Activated naive CD4-positive, alpha-beta T cell treated with anti-CD3 and anti-CD28 coated beads, Interleukin-2, amount 50 U/mL, for 72 hours (primary cell): Measurements from ENCODE around the gene COL25A1. TPM values are rescaled to one million over a fixed set of nuclear protein-coding genes. Genes with fewer than 3 reads are reported as not detected.
A peak's percentile ranks its signal among the peaks of the same experiment; 100 is the strongest.

Experiments
- ATAC-seq, 2 donors: fragments of 150-1000 bp; cut with Tn5 transposase; 2 replicates each; pipeline ENCODE4 v1.10.0; 2021; ENCODE audit warnings: mild to moderate bottlenecking in 2 of 2, moderate library complexity in 2 of 2
- DNase-seq, 2 donors: peaks; one replicate each; pipeline ENCODE4 v3.0.0; 2021 to 2022; ENCODE audit warnings: low spot score in 2 of 2
- H3K27ac Mint-ChIP-seq, 2 donors: one replicate each; pipeline ENCODE4 v1.8.0; 2022; ENCODE audit warnings: mild to moderate bottlenecking in 2 of 2, mixed read lengths in 2 of 2
- H3K36me3 Mint-ChIP-seq, 2 donors: one replicate each; pipeline ENCODE4 v1.8.0; 2022; ENCODE audit warnings: mixed read lengths in 2 of 2
- H3K9me3 Mint-ChIP-seq, 2 donors: one replicate each; pipeline ENCODE4 v1.8.0; 2022; ENCODE audit warnings: mixed read lengths in 2 of 2
- total RNA-seq, 2 donors: library from RNA; stranded (reverse); gene quantifications; one replicate each; pipeline ENCODE4 v1.2.3, GENCODE V29; 2022

Gene COL25A1
- total RNA-seq, 2 donors from 2014 or later = not detected

- Mint-ChIP-seq H3K27ac (no peak overlapping the region), H3K9me3 (no peaks in the 10 kb centered on the region), H3K36me3 (no peaks in the 10 kb centered on the region)
- DNase-seq (no peak), ATAC-seq (peak in 1 of 2 donors; percentile 46)
Measured at GRCh38 chr4:109298279-109299010, 4.0 kb downstream of the COL25A1 start.

GRCh38 chr4:109296527-109296926 is 5.9 kb downstream of the COL25A1 start:
- DNase-seq = no peak
- no peaks in the 10 kb centered on the region for H3K9me3 Mint-ChIP-seq
- no peaks in the 10 kb centered on the region for H3K36me3 Mint-ChIP-seq
- no peak for ATAC-seq
- H3K27ac Mint-ChIP-seq = no peak overlapping the region

GRCh38 chr4:109295081-109295480 is 7.4 kb downstream of the COL25A1 start:
- ATAC-seq = no peak
- H3K9me3 Mint-ChIP-seq = no peaks in the 10 kb centered on the region
- DNase-seq = no peak
- no peak overlapping the region for H3K27ac Mint-ChIP-seq
- no peaks in the 10 kb centered on the region for H3K36me3 Mint-ChIP-seq

- Mint-ChIP-seq H3K9me3 (no peaks in the 10 kb centered on the region), H3K27ac (no peak overlapping the region), H3K36me3 (no peaks in the 10 kb centered on the region)
- ATAC-seq = no peak
- DNase-seq = no peak
Measured at GRCh38 chr4:109294468-109295020, 7.9 kb downstream of the COL25A1 start.

GRCh38 chr4:109294006-109294405 is 8.5 kb downstream of the COL25A1 start:
- DNase-seq (peak in 1 of 2 donors; percentile 14), ATAC-seq (peak; percentile 50 to 65)
- no peaks in the 10 kb centered on the region for H3K36me3 Mint-ChIP-seq
- no peaks in the 10 kb centered on the region for H3K9me3 Mint-ChIP-seq
- no peak overlapping the region for H3K27ac Mint-ChIP-seq

- no peaks in the 10 kb centered on the region for H3K36me3 Mint-ChIP-seq
- H3K27ac Mint-ChIP-seq = no peak overlapping the region
- DNase-seq = no peak
- no peak for ATAC-seq
- H3K9me3 Mint-ChIP-seq = no peaks in the 10 kb centered on the region
Measured at GRCh38 chr4:109291707-109292238, 10.7 kb downstream of the COL25A1 start.

- no peaks in the 10 kb centered on the region for H3K9me3 Mint-ChIP-seq
- no peaks in the 10 kb centered on the region for H3K36me3 Mint-ChIP-seq
- DNase-seq (no peak), ATAC-seq (no peak)
- H3K27ac Mint-ChIP-seq = no peak overlapping the region
Measured at GRCh38 chr4:109290918-109291317, 11.5 kb downstream of the COL25A1 start.

GRCh38 chr4:109278594-109279031 is 23.8 kb downstream of the COL25A1 start:
- H3K27ac Mint-ChIP-seq = no peak overlapping the region
- ATAC-seq (peak in 1 of 2 donors; percentile 46), DNase-seq (no peak)
- no peaks in the 10 kb centered on the region for H3K36me3 Mint-ChIP-seq
- H3K9me3 Mint-ChIP-seq = no peaks in the 10 kb centered on the region

GRCh38 chr4:109276482-109277095 is 25.9 kb downstream of the COL25A1 start:
- Mint-ChIP-seq H3K36me3 (no peaks in the 10 kb centered on the region), H3K9me3 (no peaks in the 10 kb centered on the region), H3K27ac (peak overlapping the region in 1 of 2 donors; percentile 13)
- DNase-seq (peak in 1 of 2 donors; percentile 14), ATAC-seq (peak; percentile 92 to 99)

GRCh38 chr4:109275066-109275745 is 27.3 kb downstream of the COL25A1 start:
- Mint-ChIP-seq H3K9me3 (no peaks in the 10 kb centered on the region), H3K27ac (no peak overlapping the region), H3K36me3 (no peaks in the 10 kb centered on the region)
- no peak for ATAC-seq
- DNase-seq = no peak

GRCh38 chr4:109266891-109267290 is 35.6 kb downstream of the COL25A1 start:
- Mint-ChIP-seq H3K9me3 (no peaks in the 10 kb centered on the region), H3K27ac (no peak overlapping the region), H3K36me3 (no peaks in the 10 kb centered on the region)
- DNase-seq (no peak), ATAC-seq (no peak)

GRCh38 chr4:109266236-109266635 is 36.2 kb downstream of the COL25A1 start:
- Mint-ChIP-seq H3K36me3 (no peaks in the 10 kb centered on the region), H3K9me3 (no peaks in the 10 kb centered on the region), H3K27ac (no peak overlapping the region)
- ATAC-seq (no peak), DNase-seq (no peak)

- no peaks in the 10 kb centered on the region for H3K9me3 Mint-ChIP-seq
- ATAC-seq (no peak), DNase-seq (no peak)
- no peak overlapping the region for H3K27ac Mint-ChIP-seq
- H3K36me3 Mint-ChIP-seq = no peaks in the 10 kb centered on the region
Measured at GRCh38 chr4:109263721-109264120, 38.7 kb downstream of the COL25A1 start.

GRCh38 chr4:109256818-109257217 is 45.6 kb downstream of the COL25A1 start:
- no peaks in the 10 kb centered on the region for H3K9me3 Mint-ChIP-seq
- H3K27ac Mint-ChIP-seq = no peak overlapping the region
- no peaks in the 10 kb centered on the region for H3K36me3 Mint-ChIP-seq
- ATAC-seq (no peak), DNase-seq (no peak)

GRCh38 chr4:109254845-109255244 is 47.6 kb downstream of the COL25A1 start:
- DNase-seq (no peak), ATAC-seq (no peak)
- H3K36me3 Mint-ChIP-seq = no peaks in the 10 kb centered on the region
- H3K27ac Mint-ChIP-seq = no peak overlapping the region
- no peaks in the 10 kb centered on the region for H3K9me3 Mint-ChIP-seq

GRCh38 chr4:109251396-109251795 is 51.1 kb downstream of the COL25A1 start:
- H3K27ac Mint-ChIP-seq = no peak overlapping the region
- no peaks in the 10 kb centered on the region for H3K9me3 Mint-ChIP-seq
- DNase-seq (no peak), ATAC-seq (no peak)
- no peaks in the 10 kb centered on the region for H3K36me3 Mint-ChIP-seq

- ATAC-seq (no peak), DNase-seq (no peak)
- H3K27ac Mint-ChIP-seq = no peak overlapping the region
- H3K9me3 Mint-ChIP-seq = no peaks in the 10 kb centered on the region
- no peaks in the 10 kb centered on the region for H3K36me3 Mint-ChIP-seq
Measured at GRCh38 chr4:109248322-109248900, 54.0 kb downstream of the COL25A1 start.
